ENCODE results near the gene SHISAL2A. TPM values are rescaled to one million over a fixed set of nuclear protein-coding genes. Genes with fewer than 3 reads are reported as not detected.
A peak's percentile ranks its signal among the peaks of the same experiment; 100 is the strongest.

SHISAL2A gene
- total and polyA plus RNA-seq, 2 of the 13 experiments (the other 11 are each of a cell fraction or from before 2014, with no cell fraction given): not detected

GRCh38 chr1:52653207-52653849 lies 20.4 kb downstream of the SHISAL2A start:
- Histone ChIP-seq H3K4me3 (replicated peaks in 1 of 3; ENCODE audit: insufficient read depth in 1 of 3, low read depth in 2 of 3, low read length in 3 of 3) (no peak overlapping the region), H3K9ac (ENCODE audit: insufficient read depth, low read depth, low read length) (no peak overlapping the region), H2AFZ (ENCODE audit: low read length) (no peak overlapping the region), H3K9me3 (ENCODE audit: low read length) (no peaks in the 10 kb centered on the region), H3K27ac (ENCODE audit: extremely low read length, insufficient read depth, low read length) (no peak overlapping the region), H3K79me2 (ENCODE audit: insufficient read depth, low read length) (no peaks in the 10 kb centered on the region), H3K4me1 (ENCODE audit: insufficient read depth, low read length) (peaks cover 32% of the 10 kb centered on the region), H3K36me3 (replicated peaks in 1 of 2; ENCODE audit: control insufficient read depth in 1 of 2, insufficient read depth in 2 of 2, low read length in 2 of 2) (no peaks in the 10 kb centered on the region), H4K20me1 (ENCODE audit: insufficient read depth, low read length) (no peaks in the 10 kb centered on the region), H3K27me3 (ENCODE audit: control insufficient read depth in 1 of 2, insufficient read depth in 2 of 2, low read length in 2 of 2) (no peaks in the 10 kb centered on the region), H3K4me2 (ENCODE audit: low read depth, low read length) (no peak overlapping the region)
- intact Hi-C loops (cut with micrococcal nuclease; ENCODE audit: unreplicated experiment): loop anchor here (10.0 kb wide), 1 partner anchor 49 kb away; the partner anchor contains the start of gene GPX7
- FAIRE-seq: no peak
- BruUV-seq (replicated peaks): no TSS peak
- in situ Hi-C loops (cut with HindIII; ENCODE audit: extremely low pct_ligation_motif_present, low pct_unique_long_range_greater_than_20kb): no loop called here
- ChIA-PET CTCF (ENCODE audit: low intra/inter-chr PET ratio, low total read pairs) (no interaction called here), POLR2A (interaction anchor here (0.8 to 2.0 kb wide), 3 partner anchors 10 to 52 kb away, joined by 3 to 7 read pairs (median 3); no protein-coding TSS in a partner anchor)
- DNase-seq (ENCODE audit: low spot score): peak; percentile 46
- ATAC-seq: peak; percentile 52
- 70% methylated on average over 5 of the region's 5 CpGs for WGBS (ENCODE audit: low lambda C conversion rate)
- TF ChIP-seq ZBTB21 (CRISPR knock-in tag; IDR thresholded peaks at IDR 0.05) (no peak), ZNF256 (CRISPR knock-in tag; conservative IDR thresholded peaks at IDR 0.05) (no peak), TAF15 (IDR thresholded peaks at IDR 0.05; ENCODE audit: low read depth, low read length, poor library complexity, severe bottlenecking) (no peak), SMAD3 (CRISPR knock-in tag; IDR thresholded peaks at IDR 0.05) (no peak), ZSCAN12 (CRISPR knock-in tag; IDR thresholded peaks at IDR 0.05) (no peak), HNF4A (CRISPR knock-in tag; IDR thresholded peaks at IDR 0.05) (peak; percentile 32), ZNF253 (CRISPR knock-in tag; IDR thresholded peaks at IDR 0.05; ENCODE audit: borderline replicate concordance) (no peak), ZNF282 (IDR thresholded peaks at IDR 0.05; ENCODE audit: partially characterized antibody) (no peak), NAIF1 (CRISPR knock-in tag; IDR thresholded peaks at IDR 0.05; ENCODE audit: borderline replicate concordance) (no peak), TEAD2 (CRISPR knock-in tag; IDR thresholded peaks at IDR 0.05) (no peak), ZNF24 (IDR thresholded peaks at IDR 0.05) (no peak), ELF1 (CRISPR knock-in tag; IDR thresholded peaks at IDR 0.05) (no peak), ZMYM3 (CRISPR knock-in tag; IDR thresholded peaks at IDR 0.05) (0 out of 2 replicates have a peak, but pooled peaks have one; percentile 27), SIX4 (CRISPR knock-in tag; IDR thresholded peaks at IDR 0.05) (no peak), SAP130 (CRISPR knock-in tag; IDR thresholded peaks at IDR 0.05; ENCODE audit: low read depth) (0 out of 2 replicates have a peak, but pooled peaks have one; percentile 20), MAFK (conservative IDR thresholded peaks at IDR 0.05 in 1 of 2, IDR thresholded peaks at IDR 0.05 in 1 of 2; ENCODE audit: low read length in 2 of 2) (peak; percentile 59 to 72; a peak in 3 of 4 replicates)
- TF ChIP-seq, protein P1, sequence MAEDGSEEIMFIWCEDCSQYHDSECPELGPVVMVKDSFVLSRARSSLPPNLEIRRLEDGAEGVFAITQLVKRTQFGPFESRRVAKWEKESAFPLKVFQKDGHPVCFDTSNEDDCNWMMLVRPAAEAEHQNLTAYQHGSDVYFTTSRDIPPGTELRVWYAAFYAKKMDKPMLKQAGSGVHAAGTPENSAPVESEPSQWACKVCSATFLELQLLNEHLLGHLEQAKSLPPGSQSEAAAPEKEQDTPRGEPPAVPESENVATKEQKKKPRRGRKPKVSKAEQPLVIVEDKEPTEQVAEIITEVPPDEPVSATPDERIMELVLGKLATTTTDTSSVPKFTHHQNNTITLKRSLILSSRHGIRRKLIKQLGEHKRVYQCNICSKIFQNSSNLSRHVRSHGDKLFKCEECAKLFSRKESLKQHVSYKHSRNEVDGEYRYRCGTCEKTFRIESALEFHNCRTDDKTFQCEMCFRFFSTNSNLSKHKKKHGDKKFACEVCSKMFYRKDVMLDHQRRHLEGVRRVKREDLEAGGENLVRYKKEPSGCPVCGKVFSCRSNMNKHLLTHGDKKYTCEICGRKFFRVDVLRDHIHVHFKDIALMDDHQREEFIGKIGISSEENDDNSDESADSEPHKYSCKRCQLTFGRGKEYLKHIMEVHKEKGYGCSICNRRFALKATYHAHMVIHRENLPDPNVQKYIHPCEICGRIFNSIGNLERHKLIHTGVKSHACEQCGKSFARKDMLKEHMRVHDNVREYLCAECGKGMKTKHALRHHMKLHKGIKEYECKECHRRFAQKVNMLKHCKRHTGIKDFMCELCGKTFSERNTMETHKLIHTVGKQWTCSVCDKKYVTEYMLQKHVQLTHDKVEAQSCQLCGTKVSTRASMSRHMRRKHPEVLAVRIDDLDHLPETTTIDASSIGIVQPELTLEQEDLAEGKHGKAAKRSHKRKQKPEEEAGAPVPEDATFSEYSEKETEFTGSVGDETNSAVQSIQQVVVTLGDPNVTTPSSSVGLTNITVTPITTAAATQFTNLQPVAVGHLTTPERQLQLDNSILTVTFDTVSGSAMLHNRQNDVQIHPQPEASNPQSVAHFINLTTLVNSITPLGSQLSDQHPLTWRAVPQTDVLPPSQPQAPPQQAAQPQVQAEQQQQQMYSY (CRISPR knock-in tag; IDR thresholded peaks at IDR 0.05): no peak
- TF ChIP-seq, protein P2, sequence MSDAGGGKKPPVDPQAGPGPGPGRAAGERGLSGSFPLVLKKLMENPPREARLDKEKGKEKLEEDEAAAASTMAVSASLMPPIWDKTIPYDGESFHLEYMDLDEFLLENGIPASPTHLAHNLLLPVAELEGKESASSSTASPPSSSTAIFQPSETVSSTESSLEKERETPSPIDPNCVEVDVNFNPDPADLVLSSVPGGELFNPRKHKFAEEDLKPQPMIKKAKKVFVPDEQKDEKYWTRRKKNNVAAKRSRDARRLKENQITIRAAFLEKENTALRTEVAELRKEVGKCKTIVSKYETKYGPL (CRISPR knock-in tag; IDR thresholded peaks at IDR 0.05): no peak
- TF ChIP-seq, protein P3, sequence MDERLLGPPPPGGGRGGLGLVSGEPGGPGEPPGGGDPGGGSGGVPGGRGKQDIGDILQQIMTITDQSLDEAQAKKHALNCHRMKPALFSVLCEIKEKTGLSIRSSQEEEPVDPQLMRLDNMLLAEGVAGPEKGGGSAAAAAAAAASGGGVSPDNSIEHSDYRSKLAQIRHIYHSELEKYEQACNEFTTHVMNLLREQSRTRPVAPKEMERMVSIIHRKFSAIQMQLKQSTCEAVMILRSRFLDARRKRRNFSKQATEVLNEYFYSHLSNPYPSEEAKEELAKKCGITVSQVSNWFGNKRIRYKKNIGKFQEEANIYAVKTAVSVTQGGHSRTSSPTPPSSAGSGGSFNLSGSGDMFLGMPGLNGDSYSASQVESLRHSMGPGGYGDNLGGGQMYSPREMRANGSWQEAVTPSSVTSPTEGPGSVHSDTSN (CRISPR knock-in tag; IDR thresholded peaks at IDR 0.05): no peak

Measured in HepG2 (cell line).